C4-2B (cell line): ENCODE data around the gene ANXA4.

Experiments used
- H3K27ac ChIP-seq: fragments of 450-650 bp; 2 replicates; pipeline ENCODE4 v1.5.1; 2017
- CTCF ChIP-seq: fragments of 450-650 bp; conservative IDR thresholded peaks from 2 replicates; pipeline ENCODE4 v1.5.1; 2017; ENCODE audit warnings: mild to moderate bottlenecking
- ZFX ChIP-seq: fragments of 450-650 bp; IDR thresholded peaks from 2 replicates; pipeline ENCODE4 v1.6.1; 2017

ANXA4 gene

GRCh38 chr2:69741575-69742321, at the start of gene ANXA4:
Gene ANXA4 (plus strand): TSS chr2:69742134. CDS start chr2:69781566, 39,432 bp downstream.
- TF ChIP-seq ZFX, result peak; percentile 70
- 0 out of 2 replicates have a peak, but pooled peaks have one; percentile 6 for TF ChIP-seq CTCF
- peak within 1 kb of the TSS; percentile 97 for H3K27ac ChIP-seq

- TF ChIP-seq ZFX (no peak), CTCF (no peak)
- H3K27ac ChIP-seq, result no peak overlapping the region
Measured at GRCh38 chr2:69692424-69692823, 49.5 kb upstream of the ANXA4 start.

GRCh38 chr2:69693059-69693774, 48.7 kb upstream of the ANXA4 start:
- no peak overlapping the region for H3K27ac ChIP-seq
- no peak for TF ChIP-seq ZFX
- no peak for TF ChIP-seq CTCF

- H3K27ac ChIP-seq, result no peak overlapping the region
- TF ChIP-seq ZFX (no peak), CTCF (no peak)
Measured at GRCh38 chr2:69693775-69694450, 48.0 kb upstream of the ANXA4 start.

GRCh38 chr2:69694894-69695849, 46.8 kb upstream of the ANXA4 start:
- no peak overlapping the region for H3K27ac ChIP-seq
- TF ChIP-seq ZFX (no peak), CTCF (no peak)

- TF ChIP-seq ZFX (no peak), CTCF (no peak)
Measured at GRCh38 chr2:69695850-69696216, 46.1 kb upstream of the ANXA4 start.

More at GRCh38 chr2:69695850-69696216, 46.1 kb upstream of the ANXA4 start:
- H3K27ac ChIP-seq, result no peak overlapping the region
